ENCODE measurements around the gene CDKN1A.

GRCh38 chr6:36697481-36697903, 19.0 kb downstream of the CDKN1A start, which contains the start of gene RAB44:
- TF ChIP-seq CTCF (IDR thresholded peaks at IDR 0.05) (no peak), POLR2A (IDR thresholded peaks at IDR 0.05) (no peak), EP300 (IDR thresholded peaks at IDR 0.05) (no peak)

Measured in ovary (tissue), 3 donors.